GOT3 (cell line): ENCODE results near the gene ARHGAP5.
"Not testable (repeated sequence)": the region's sequence is repeated elsewhere in the genome, so short reads cannot be mapped to it uniquely, and the experiment has no call there.

Experiments used
- DNase-seq: peaks from one replicate; lab custom pipeline; 2025; ENCODE audit warnings: mixed read lengths; lab: John Stamatoyannopoulos, UW

ARHGAP5 gene

DNA sequence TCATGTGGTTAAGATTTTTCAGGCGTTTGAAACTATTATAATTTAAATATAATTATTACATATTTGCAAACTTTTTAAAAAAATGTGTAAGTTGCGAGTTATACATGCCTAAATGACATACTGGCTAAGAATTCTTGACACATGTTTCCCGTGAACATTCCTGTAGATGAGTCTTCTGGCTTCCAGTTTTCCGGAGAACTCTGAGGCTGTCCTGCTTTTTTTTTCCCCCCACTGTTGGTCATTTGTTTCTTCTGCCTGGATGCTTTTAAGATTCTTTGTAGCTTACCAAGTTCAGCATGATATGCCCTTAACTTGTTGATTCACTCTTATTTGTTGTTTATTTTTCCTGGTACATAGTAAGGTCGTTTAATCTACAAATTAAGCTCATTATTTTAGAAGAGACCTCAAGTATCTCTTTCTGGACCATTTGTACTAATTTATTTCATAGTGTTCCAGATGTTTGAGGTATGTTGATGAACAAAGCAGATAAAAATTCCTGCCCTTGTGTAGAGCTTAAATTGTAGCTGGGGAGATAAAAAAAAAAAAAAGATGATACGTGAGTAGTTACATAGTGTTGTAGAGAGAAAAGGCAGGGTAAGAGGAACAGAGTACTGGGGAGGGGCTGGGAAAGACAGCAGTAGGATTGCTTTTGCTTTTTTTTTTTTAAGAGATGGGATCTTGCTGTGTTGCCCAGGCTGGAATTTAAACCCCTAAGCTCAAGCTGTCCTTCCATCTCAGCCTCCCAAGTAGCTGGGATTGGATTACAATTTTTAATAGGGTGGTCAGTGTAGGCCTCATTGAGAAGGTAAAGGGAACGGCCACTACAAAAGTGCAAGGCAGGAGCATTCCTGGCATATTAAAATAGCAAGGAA, 32.8 kb downstream of the ARHGAP5 start:
- DNase-seq = no peak

DNA sequence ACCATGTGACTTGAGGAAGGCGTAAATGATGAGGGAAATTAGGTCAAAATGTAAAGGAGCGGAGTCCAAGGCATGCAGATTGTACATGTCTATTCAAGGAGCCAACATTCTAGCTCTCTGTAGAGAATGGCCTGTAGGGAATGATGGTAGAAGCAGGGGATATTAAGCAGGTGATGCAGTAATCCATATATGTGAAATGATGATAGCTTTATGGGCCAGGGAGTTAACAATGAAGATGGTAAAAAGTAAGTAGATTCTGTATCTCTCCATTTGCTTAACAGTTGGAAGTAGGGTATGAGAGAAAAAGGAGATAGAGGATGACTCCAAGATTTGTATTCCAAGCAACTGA, 33.4 kb downstream of the ARHGAP5 start:
- DNase-seq = no peak

DNA sequence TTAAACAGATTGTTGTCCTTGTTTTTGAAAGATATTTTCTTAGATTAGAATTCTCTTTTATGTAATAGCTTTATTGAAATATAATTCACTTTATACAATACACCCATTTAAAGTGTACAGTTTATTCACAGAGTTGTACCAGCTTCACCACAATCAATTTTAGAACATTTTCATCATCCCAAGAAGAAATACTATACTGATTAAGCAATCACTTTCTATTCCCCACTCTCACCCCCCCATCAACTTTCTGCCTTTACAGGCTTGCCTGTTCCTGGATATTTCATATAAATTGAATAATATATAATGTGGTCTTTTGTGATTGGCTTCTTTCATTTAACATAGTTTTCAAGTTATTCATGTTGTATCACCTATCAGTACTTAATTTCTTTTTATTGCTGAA, 44.4 kb downstream of the ARHGAP5 start:
- no peak for DNase-seq

DNA sequence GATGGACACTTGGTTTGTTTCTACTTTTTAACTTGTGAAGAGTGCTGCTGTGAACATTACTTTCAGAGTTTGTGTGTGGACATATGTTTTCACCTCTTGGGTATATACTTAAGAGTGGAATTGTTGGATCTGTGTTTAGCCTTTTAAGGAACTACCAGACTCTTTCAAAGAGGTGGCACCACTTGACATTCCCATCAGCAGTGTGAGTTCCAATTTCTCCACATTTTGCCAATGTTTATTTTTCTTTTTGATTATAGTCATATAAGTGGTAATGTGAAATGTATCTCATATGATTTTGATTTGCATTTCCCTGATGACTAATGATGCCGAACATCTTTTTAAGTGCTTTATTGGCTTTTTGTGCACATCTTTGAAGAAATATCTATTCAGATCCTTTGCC, 44.8 kb downstream of the ARHGAP5 start:
- no peak for DNase-seq

DNA sequence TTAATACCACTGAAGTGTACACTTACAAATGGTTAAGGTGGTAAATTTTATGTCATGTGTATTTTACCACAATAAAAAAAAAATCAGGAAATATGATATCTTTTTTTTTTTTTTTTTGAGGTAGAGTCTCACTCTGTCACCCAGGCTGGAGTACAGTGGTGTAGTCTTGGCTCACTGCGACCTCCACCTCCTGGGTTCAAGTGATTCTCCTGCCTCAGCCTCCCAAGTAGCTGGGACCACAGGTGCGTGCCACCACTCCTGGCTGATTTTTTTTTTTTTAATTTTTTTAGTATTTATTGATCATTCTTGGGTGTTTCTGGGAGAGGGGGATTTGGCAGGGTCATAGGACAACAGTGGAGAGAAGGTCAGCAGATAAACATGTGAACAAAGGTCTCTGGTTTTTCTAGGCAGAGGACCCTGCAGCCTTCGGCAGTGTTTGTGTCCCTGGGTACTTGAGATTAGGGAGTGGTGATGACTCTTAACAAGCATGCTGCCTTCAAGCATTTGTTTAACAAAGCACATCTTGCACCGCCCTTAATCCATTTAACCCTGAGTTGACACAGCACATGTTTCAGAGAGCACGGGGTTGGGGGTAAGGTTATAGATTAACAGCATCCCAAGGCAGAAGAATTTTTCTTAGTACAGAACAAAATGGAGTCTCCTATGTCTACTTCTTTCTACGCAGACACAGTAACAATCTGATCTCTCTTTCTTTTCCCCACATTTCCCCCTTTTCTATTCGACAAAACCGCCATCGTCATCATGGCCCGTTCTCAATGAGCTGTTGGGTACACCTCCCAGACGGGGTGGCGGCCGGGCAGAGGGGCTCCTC, 50.0 kb downstream of the ARHGAP5 start:
- not testable (repeated sequence) for DNase-seq

DNA sequence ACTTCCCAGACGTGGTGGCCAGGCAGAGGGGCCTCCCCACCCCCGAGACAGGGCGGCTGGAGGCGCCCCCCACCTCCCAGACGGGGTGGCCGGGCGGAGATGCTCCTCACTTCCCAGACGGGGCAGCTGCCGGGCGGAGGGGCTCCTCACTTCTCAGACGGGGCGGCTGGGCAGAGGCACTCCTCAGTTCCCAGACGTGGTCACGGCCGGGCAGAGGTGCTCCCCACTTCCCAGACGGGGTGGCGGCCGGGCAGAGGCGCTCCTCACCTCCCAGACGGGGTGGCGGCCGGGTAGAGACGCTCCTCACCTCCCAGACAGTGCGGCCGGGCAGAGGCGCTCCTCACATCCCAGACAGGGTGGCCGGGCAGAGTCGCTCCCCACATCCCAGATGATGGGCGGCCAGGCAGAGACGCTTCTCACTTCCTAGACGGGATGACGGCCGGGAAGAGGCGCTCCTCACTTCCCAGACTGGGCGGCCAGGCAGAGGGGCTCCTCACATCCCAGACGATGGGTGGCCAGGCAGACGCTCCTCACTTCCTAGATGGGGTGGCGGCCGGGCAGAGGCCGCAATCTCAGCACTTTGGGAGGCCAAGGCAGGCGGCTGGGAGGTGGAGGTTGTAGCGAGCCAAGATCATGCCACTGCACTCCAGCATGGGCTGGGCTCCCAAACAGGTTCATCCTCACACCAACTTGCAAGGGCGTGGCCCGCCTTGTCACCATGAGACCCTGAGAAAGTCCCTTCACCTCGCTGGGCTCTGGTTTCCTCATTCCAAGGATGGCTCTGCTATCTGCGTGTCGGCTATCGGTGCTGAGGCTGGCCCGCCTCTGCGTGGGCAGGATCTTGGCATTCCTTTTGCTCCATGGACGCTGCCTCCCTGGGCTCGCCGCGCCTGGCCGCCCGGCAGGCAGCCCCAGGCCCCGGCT, 50.9 kb downstream of the ARHGAP5 start:
- DNase-seq = not testable (repeated sequence)

DNA sequence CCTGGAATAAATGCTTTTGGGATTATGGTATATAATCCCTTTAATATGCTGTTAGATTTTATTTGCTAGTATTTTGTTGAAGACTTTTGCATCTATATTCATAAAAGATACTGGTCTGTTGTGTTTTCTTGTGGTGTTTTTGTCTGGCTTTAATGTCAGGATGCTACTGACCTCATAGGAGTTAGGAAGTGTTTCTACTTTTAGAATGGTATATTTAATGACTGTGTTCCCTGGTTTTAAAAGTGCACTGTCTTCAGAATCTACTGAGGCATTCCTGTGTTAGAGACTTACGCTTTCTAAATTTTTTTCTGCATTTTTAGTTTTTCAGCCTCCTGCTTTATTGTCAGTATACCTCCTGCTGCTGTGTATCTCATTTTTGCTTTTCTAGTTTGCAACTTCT, 51.6 kb downstream of the ARHGAP5 start:
- DNase-seq = no peak

DNA sequence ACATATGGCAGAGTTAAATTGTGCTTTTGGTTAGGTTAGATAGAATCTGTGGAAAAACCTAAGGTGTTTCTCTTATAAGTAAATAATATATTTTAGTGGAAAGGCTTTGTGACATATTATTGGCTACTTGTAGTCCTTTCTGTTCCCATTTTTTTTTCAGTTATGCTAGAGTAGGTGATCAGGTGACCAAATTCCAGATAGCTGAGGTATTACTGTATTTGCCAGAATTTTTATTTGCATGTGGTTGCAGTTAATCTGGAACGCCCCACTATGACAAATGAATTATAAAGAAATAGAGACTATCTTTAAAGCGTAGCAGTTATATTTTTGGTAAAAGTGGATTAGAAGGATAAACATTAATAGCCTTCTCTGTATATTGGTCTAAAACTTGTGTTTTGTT, 52.0 kb downstream of the ARHGAP5 start:
- no peak for DNase-seq

DNA sequence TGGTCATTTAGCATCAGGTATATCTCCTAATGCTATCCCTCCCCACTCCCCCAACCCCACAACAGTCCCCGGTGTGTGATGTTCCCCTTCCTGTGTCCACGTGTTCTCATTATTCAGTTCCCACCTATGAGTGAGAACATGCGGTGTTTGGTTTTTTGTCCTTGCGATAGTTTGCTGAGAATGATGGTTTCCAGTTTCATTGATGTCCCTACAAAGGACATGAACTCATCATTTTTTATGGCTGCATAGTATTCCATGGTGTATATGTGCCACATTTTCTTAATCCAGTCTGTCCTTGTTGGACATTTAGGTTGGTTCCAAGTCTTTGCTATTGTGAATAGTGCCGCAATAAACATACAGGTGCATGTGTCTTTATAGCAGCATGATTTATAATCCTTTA, 54.6 kb downstream of the ARHGAP5 start:
- DNase-seq = not testable (repeated sequence)

DNA sequence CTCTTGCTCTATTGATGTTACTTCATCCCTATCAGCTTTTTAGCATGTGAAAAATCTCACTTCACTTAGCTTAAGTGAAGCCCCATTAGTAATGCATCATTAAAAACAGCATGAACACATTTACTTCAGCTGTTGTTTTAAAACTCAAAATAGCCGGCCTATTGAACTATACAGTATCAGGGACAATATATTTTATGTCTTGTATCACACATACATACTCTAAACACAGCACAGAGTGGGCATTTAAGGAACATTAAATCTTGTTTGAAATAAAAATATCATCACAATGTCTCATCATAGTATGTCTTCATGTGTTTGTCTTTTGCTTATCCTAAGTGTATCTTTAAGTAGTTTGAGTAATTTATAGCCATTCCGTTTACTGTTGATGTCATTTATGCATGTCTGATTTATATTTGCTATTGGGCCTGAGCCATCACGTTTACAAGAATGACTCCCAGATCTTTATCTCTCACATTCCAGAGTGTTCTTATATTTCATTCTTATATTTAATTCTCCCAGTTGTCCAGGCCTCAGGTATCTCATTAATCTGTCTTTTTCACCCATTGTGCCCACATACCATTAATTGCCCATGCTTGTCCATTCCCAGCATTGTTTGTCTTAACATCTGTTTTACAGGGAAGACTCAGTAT, 57.5 kb downstream of the ARHGAP5 start:
- DNase-seq = no peak

DNA sequence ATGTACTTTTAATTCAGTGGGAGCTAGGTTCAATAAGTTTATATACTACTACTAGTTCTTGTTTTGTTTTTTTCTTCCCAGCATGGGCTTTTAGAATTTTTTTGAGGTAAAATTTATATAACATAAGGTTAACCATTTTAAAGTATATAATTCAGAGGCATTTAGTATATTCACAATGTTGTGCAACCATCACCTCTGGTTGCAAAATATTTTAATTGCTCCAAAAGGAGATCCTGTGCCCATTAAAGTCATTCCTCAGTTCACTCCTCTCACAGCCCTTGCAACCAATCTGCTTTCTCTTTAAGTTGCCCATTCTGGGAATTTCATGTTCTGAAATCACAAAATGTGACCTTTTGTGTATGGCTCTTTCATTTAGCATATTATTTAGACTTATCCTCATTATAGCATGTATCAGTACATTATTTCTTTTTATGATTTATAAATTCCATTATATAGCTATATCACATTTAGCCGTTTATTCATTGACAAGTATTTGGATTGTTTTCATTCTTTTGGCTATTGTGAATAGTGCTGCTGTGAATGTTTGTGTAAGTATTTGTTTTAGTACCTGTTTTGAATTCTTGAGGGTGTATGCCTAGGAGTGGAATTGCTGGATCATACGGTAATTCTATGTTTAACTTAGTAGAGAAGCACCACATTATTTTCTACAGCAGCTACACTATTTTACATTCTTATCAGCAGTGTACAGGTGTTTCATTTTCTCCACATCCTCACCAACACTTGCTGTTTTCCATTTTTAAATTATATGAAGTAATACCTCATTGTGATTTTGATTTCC, 59.1 kb downstream of the ARHGAP5 start:
- DNase-seq = no peak

DNA sequence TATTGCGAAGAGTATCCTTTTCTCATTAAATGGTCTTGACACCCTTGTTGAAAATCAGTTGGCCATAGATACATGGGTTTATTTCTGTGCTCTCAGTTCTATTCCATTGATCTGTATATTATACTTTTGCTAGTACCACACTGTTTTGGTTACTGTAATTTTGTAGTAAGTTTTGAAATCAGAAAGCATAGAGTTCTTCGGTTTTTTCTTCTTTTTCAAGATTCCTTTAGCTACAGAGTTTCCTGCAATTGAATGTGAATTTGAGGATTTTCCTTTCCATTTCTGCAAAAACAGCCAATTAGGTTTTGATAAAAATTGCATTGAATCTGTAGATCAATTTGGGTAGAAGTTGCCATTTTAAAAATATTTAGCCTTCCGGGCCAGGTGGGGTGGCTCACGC, 60.2 kb downstream of the ARHGAP5 start:
- no peak for DNase-seq

DNA sequence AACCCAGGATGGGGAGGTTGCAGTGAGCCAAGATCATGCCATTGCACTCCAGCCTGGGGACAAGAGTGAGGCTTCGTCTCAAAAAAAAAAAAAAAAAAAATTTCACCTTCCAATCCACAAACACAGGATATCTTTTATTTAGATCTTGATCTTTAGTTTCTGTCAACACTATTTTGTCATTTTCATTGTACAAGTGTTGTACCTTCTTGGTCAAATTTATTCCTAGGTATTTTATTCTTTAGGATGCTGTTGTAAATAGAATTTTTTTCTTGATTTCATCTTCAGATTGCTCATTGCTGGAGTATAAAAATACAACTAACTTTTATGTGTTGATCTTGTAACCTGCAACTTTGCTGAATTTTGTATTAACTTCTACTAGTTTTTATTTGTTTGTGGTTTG, 60.8 kb downstream of the ARHGAP5 start:
- no peak for DNase-seq

DNA sequence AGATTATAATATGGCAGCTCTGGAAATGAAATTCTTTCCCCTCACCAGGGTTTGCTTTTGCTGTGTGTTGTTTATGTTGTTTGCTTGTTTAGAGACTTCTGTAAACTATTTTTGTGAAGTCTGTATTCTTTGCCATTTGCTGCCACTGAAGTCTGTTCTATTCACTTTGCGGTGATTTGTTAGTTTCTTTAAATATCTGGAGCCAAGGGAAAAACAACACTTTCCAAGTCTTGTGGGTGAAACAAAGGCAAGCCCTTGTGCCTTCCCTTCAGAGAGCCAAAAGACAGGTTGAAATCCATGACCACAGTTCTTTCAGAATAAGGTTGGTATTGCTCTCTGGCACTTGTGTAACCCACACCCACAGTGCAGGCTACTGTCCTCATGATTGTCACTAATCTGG, 65.2 kb downstream of the ARHGAP5 start:
- DNase-seq = no peak

DNA sequence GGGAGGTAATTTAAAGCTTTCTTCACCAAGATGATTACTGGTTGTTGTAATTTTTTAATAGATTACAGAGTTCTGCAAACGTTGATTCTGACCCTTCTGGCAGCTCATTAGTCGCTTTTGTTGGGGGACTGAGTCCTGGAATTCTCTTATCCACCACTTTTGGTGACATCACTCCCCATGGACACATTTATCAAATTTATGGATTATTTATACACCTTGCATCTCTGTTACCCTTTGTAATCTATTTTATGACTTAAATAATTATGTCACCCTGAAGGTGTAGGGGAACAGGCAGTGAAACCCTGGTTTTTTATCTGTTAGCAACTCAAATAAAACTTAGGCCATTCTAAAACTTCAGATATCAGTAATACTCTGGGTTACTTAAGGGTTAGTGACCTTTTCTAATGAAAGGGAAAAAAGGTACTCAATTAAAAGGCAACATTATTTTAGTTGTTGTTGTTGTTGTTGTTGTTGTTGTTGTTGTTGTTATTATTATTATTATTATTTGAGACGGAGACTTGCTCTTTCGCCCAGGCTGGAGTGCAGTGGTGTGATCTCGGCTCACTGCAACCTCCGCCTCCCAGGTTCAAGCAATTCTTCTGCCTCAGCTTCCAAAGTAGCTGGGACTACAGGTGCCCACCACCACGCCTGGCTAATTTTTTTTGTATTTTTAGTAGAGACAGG, 65.8 kb downstream of the ARHGAP5 start:
- no peak for DNase-seq

DNA sequence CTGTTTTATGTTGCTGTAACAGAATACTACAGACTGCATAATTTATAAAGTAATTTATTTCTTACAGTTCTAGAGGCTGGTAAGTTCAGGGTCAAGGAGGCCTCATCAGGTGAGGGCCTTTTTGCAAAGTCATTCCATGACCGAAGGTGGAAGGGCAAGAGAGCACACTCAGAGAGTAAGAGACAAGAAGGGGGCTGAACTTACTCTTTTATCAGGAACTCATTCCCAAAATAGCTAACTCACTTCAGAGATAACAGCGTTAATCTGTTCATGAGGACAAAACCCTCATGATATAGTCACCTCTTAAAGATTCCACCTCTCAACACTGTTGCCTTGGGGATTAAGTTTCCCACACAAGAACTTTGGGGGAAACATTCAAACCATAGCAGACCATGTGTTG, 73.3 kb downstream of the ARHGAP5 start:
- DNase-seq = no peak

DNA sequence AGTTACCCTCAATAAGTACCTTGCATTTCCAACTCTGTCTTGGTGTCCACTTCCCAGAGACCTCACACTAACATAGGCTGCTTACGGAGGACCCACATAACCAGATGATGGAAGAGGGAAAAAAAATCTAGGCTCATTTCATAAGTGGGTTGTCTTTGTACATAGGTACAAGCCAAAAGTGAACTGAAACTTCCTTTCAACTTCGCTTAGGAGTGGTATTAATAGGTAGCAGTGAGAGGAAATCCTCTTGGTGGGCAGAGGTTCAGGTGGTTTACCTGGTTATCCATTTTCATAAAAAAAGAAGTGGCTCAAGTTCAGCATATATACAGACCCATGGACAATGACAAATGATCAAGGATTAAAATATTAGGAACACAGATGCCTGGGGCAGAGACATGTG, 88.9 kb downstream of the ARHGAP5 start:
- DNase-seq = no peak

DNA sequence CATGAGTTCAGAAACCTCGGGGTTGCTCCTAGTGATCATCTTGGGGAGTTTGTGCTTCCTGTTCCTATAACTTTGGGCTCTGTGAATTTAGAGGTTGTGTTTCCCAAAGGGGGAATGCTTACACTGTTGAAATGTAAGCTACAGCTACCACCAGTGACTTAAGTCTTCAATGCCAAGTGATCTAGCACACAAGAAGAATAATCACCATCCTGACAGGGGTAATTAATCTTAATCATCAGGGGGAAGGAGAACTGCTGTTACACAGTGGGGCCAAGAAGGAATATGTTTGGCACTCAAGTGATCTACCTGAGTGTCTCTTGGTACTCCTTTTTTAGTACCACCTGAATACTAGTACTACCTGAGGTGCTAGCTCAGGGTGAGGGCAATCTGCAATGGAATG, 89.8 kb downstream of the ARHGAP5 start:
- no peak for DNase-seq

DNA sequence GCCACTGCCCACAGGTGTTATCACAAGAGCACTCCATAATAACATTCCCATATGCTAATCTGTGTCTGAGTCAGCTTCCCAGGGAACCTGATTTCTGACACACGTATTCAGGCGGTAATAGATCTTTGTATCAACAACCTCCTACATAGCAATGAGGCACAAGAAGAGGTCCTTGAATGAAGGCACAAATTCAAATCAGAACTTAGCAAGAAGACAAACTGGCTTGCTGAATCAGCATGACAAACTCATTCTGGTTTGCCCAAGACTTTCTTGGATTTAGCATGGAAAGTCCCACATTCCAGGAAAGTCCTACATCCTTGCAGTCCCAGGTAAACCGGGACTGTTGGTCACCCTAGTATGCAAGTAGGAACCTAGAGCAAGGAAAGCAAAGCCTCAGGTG, 90.8 kb downstream of the ARHGAP5 start:
- DNase-seq = no peak

DNA sequence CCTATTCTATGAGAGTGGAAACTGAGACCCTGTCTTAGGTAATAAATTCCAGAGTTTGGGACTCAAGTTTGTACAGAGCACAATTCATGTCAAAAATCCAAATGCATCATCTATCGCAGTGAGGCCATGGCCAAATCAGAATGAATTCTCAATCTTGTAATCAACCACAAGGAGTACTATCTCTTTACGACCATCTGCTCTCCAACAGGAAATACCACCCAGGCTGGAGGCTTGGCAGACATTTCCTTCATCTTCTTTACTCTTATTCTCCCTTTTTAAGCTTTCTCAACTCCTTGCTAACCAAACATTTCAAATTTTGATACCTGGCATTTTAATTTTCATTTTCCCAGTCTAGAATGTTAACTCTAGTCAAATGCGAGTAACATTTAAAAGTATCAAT, 92.1 kb downstream of the ARHGAP5 start:
- DNase-seq = no peak
